OCI-M2 (cell line): ENCODE results near the gene DDX49.

Experiments
- DNase-seq: peaks from one replicate; lab custom pipeline; 2025; ENCODE audit not compliant: unreplicated experiment; lab: John Stamatoyannopoulos, UW

Gene DDX49, protein sequence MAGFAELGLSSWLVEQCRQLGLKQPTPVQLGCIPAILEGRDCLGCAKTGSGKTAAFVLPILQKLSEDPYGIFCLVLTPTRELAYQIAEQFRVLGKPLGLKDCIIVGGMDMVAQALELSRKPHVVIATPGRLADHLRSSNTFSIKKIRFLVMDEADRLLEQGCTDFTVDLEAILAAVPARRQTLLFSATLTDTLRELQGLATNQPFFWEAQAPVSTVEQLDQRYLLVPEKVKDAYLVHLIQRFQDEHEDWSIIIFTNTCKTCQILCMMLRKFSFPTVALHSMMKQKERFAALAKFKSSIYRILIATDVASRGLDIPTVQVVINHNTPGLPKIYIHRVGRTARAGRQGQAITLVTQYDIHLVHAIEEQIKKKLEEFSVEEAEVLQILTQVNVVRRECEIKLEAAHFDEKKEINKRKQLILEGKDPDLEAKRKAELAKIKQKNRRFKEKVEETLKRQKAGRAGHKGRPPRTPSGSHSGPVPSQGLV

DNA sequence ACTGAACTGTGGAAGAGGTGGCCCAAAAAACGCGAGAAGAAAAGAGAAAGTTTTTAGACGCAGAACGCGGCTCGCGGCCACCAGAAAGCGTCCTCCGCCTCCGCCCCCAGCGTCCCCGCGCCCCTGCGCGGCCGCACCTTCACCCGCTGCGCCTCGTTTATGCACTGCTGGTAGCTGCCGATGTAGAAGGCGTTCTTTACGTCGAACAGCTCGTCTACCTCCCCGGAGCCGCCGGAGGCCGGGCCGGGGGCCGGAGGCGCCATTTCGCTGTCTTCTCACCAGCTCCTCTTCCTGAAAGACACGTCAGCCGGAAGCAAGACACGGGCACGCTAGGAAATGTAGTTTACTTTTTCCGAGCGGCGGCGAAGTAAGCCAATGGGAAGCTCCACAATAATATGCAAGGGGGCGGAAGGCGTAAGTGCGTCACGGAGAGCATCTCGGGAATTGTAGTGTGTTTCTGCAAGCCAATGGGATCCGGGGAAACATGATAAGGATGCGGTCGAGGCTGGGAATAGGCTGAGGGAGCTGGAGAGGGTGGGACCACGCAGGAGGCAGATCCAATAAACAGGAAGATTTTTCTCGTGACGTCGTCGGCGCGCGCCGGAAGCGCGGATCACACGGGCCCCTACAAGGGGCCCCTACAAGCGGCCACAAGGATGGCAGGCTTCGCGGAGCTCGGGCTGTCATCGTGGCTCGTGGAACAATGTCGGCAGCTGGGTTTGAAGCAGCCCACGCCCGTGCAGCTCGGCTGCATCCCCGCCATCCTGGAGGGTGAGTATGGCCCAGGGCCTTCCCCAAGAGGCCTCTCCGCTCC, at the start of gene DDX49, which contains the start of gene COPE:
DDX49 (plus strand) TSS at position 630 of the 814 bp plus-strand sequence; CDS start at position 657, 27 bp downstream.
COPE (minus strand) TSS at position 302 of the 814 bp plus-strand sequence; CDS start at position 263, 39 bp downstream.
- DNase-seq, result peak; percentile 82

GRCh38 chr19:18869781-18870530, 49.6 kb upstream of the DDX49 start:
- DNase-seq, result no peak

DNA sequence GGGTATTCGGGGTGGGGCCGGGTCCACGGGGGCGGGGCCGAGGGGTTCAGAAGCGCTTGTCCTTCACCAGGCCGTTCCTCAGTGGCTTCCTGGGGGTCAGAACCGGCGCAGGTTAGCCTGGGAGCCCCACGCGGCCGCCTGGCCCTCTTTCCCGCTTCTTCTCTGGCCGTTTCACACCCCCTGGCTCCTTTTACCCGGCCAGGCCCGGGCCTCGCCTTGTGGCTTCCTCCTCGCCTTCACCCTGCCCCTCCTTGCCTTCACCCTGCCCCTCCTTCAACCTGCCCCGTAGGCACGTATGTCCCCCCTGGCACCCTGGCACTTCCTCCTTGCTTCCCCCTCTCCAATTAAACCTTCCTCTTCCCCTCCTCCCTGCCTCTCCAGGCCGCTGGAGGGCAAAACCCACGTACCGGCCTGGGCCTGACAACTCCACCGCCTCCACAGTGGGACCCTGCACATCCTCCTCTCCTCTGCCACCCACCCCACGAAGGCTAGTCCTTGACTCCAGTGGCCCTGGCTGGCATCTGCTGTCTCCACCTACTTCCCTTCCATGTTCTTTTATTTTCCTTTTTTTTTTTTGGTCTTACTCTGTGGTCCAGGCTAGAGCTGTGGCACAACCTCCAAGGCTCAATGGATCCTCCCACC, 48.9 kb upstream of the DDX49 start:
- no peak for DNase-seq

- no peak for DNase-seq
Measured at GRCh38 chr19:18871543-18871942, 48.0 kb upstream of the DDX49 start.

DNA sequence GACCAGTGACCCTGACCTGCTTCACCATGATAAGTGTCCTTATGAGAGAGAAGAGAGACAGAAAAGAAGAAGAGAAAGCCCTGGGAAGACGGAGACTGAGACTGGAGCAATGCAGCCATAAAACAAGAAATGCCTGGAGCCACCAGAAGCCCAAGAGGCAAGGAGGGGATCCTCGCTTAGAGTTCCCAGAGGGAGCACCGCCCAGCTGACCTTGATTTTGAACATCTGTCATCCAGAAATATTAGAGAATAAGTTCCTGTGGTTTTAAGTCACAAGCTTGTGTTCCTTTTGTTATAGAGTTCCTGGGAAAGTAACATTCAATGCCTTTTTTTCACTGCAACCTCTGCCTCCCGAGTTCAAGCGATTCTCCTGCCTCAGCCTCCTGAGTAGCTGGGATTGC, 43.8 kb upstream of the DDX49 start:
- DNase-seq, result no peak

DNA sequence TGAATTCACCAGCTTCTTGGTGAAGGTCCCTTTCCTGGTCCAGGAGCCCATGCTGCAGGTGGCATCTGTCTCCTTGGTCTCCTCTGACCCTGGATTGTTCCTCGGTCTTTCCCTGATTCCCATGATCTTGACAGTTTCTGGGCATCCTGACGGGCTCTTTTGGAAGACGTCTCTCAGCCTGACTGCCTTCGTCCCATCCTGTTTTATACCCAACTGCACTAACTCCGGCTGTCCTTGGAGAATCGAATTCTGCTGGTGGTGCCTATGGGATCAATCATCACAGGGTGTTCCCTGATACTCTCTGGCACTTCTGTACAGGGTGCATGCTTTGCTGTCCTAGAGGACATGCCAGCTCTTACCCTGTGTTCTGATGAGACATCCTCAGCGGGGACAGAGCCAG, 42.6 kb upstream of the DDX49 start:
- no peak for DNase-seq

DNA sequence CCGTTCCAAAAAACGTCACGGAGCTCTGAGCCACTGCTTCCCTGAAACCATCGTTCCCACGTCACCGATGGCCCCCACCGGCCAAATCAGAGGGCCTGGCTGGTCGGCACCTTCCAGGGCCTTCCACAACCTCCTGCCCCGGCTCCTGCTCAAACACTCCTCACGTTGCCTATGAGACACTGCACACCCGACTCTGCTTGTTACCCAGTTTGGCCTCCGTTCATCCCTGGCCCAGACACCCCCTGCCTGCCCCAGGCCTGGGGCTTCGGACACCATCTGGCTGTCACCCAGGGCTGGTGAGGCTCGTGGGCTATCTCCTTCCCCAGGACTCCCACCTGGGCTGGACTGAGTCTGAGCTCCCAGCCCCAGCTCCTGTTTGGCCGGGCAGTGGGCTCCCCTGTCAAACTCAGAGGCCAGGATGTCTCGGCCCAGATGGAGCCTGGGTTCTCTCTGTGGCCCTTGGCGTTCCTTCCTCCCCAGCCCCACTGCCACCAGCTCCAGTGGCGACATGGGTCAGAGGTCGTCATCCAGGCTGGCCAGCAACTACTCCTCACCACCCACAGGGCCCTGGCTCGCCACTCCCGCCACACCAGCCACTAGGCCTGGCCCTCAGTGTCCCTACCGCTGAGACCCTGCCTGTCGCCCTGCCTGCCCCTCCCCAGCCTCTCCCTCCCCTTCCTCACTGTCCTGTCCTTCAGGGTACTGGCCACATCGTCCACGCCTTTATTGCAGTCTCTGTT, 41.3 kb upstream of the DDX49 start:
- no peak for DNase-seq

- DNase-seq, result no peak
Measured at GRCh38 chr19:18878858-18879578, 40.5 kb upstream of the DDX49 start.

DNA sequence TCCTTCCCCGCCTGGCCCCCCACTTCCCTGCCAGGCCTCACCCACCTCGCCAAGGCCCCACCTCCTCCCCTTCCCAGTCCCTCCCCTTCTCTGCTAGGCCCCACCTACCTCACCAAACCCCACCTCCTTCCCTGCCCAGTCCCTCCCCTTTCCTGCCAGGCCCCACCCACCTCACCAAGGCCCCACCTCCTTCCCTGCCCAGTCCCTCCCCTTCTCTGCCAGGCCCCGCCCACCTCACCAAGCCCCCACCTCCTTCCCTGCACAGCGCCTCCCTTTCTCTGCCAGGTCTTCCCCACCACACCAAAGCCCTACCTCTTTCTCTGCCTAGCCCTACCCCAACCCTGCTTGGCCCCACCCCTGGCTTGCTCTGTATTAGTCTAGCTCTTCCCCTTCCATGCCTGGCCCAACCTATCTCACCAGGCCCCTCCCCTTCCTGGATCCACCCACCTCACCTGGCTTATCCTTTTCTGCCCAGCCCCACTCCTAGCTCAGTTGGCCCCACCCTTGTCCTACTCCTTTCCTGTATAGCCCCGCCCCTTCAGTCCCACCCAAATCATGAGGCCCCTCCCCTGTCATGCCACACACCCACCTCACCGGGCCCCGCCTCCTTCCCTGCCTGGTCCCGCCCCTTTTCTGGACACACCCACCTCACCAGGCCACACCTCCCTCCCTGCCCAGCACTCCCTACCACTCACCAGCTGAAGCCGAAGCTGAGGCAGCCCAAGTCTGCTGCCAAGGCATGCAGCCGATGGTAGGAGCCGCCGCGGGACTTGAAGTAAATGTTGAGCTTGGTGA, 39.7 kb upstream of the DDX49 start:
- no peak for DNase-seq

GRCh38 chr19:18881491-18881890, 38.0 kb upstream of the DDX49 start:
- no peak for DNase-seq

DNA sequence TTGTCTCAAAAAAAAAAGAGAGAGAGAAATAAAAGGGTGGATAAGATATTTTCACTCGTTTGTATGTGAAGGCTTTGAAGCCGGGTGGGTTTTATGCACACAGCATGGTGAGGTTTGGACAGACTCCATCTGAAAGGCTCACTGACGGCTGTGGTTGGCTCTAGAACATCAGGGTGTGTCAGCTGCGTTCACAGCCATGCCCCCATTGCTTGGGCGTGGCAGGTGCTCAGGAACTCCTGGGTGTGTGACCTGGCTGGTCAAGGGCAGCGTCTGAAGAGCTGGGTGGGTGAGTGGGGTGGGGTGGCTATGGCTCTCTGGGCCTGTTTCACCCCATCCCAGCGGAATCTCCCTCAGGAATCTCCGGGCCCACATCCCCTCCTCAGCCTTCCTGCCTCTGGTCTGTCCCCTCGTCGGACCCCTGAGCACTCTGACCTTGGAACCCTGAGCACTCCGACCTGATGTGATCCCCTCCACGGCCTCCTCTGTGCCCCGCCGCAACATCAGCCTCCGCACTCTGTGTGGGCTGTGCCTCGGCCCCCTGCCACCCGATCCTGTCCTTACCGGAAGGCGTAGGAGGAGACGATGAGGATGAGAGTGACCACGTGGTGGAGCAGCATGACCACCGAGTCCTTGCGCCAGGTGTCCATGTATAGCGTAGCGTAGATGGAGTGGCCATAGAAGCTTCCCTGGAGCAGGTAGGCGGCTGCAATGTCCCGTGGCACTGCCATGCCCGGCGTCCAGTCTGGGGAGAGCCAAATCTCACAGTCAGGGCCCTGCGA, 35.8 kb upstream of the DDX49 start:
- DNase-seq, result no peak

DNA sequence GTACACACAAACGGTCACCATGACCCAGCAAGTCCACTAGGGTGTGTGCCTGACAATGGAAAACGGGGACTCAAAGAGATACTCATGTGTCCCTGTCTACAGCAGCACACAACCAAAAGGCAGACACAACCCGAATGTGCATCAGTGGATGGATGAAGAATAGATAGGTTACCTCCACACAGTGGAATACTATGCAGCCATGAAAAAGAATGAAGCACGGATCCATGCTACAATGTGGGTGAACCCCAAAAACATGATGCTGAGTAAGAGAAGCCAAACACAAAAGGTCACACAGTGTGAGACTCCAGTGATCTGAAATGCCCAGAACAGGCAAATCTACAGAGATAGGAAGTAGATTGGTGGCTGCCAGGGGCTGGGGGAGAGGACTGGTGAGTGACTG, 32.5 kb upstream of the DDX49 start:
- DNase-seq, result no peak

GRCh38 chr19:18889949-18890745, 29.4 kb upstream of the DDX49 start:
- DNase-seq, result no peak

- DNase-seq, result no peak
Measured at GRCh38 chr19:18893587-18894253, 25.8 kb upstream of the DDX49 start.

- DNase-seq, result no peak
Measured at GRCh38 chr19:18894254-18895037, 25.1 kb upstream of the DDX49 start.
